MM.1S (cell line): ENCODE data around the gene LIPA.

Source experiments
- EZH2phosphoT487 ChIP-seq: fragments of 300-600 bp; sonication (generic); IDR thresholded peaks from 2 replicates; pipeline ENCODE4 v1.6.1; 2018; ENCODE audit warnings: antibody characterized with exemption, low read length
- TF ChIP-seq, protein P1 (sequence below): fragments of 300-600 bp; sonication (generic); IDR thresholded peaks from 2 replicates; pipeline ENCODE4 v1.5.1; 2016; ENCODE audit warnings: antibody characterized with exemption, low read length, mixed read lengths

DNA sequence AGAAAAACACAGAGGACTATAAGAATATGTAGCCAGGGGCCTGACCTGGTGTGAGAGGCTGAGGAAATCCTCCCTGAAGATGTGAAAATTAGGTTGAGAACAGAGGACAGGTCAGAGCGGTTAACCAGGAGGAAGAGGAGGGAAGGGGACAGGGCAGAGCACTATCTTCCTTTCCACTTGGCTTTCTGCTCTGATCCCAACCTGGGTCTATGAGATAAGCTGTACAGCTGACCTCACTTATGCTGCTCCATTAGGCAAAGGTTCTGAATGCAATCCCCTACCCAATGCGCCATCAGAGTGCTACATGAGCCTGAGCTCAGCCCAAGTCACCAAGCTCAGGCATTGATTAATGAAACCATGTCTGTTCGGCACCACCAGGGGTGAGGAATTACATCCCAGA, 10.5 kb downstream of the LIPA start:
- TF ChIP-seq, protein P1, sequence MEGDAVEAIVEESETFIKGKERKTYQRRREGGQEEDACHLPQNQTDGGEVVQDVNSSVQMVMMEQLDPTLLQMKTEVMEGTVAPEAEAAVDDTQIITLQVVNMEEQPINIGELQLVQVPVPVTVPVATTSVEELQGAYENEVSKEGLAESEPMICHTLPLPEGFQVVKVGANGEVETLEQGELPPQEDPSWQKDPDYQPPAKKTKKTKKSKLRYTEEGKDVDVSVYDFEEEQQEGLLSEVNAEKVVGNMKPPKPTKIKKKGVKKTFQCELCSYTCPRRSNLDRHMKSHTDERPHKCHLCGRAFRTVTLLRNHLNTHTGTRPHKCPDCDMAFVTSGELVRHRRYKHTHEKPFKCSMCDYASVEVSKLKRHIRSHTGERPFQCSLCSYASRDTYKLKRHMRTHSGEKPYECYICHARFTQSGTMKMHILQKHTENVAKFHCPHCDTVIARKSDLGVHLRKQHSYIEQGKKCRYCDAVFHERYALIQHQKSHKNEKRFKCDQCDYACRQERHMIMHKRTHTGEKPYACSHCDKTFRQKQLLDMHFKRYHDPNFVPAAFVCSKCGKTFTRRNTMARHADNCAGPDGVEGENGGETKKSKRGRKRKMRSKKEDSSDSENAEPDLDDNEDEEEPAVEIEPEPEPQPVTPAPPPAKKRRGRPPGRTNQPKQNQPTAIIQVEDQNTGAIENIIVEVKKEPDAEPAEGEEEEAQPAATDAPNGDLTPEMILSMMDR, result no peak
- no peak for TF ChIP-seq EZH2phosphoT487
